Activated T-cell treated with anti-CD3 and anti-CD28 coated beads, Interleukin-2, amount 50 U/mL, for 72 hours (primary cell): Measurements from ENCODE around the gene ZNF587. TPM values are rescaled to one million over a fixed set of nuclear protein-coding genes. Genes with fewer than 3 reads are reported as not detected.
"Not testable (repeated sequence)": the region's sequence is repeated elsewhere in the genome, so short reads cannot be mapped to it uniquely, and the experiment has no call there.

Experiments used
- ATAC-seq, 2 donors: fragments of 150-1000 bp; cut with Tn5 transposase; replicated peaks in 1 of 2; 2 replicates each; pipeline ENCODE4 v1.10.0; 2021; ENCODE audit warnings: moderate library complexity in 2 of 2, mild to moderate bottlenecking in 1 of 2
- DNase-seq, 2 donors: peaks; one replicate each; pipeline ENCODE4 v3.0.0; 2021 to 2022; ENCODE audit warnings: mixed read lengths in 1 of 2
- H3K27ac Mint-ChIP-seq: one replicate; pipeline ENCODE4 v1.8.0; 2022; ENCODE audit warnings: mild to moderate bottlenecking, moderate library complexity, mixed read lengths
- H3K27me3 Mint-ChIP-seq: one replicate; pipeline ENCODE4 v1.8.0; 2022; ENCODE audit warnings: low read depth, mixed read lengths
- H3K36me3 Mint-ChIP-seq, 2 donors: one replicate each; pipeline ENCODE4 v1.8.0; 2022; ENCODE audit warnings: mixed read lengths in 2 of 2, mild to moderate bottlenecking in 1 of 2; ENCODE audit not compliant: insufficient read depth in 2 of 2
- H3K4me1 Mint-ChIP-seq: one replicate; pipeline ENCODE4 v1.8.0; 2022; ENCODE audit warnings: low read depth, mixed read lengths
- H3K4me3 Mint-ChIP-seq, 2 donors: one replicate each; pipeline ENCODE4 v1.8.0; 2022; ENCODE audit warnings: mild to moderate bottlenecking in 2 of 2, mixed read lengths in 2 of 2, moderate library complexity in 2 of 2
- H3K9me3 Mint-ChIP-seq, 2 donors: one replicate each; pipeline ENCODE4 v1.8.0; 2022; ENCODE audit warnings: mixed read lengths in 2 of 2
- total RNA-seq, 2 donors: library from RNA; stranded (reverse); gene quantifications; one replicate each; pipeline ENCODE4 v1.2.3, GENCODE V29; 2022

ZNF587 gene
- total RNA-seq, 2 donors from 2014 or later, result 31.5 to 32.5 TPM

GRCh38 chr19:57815247-57816075 lies 34.2 kb upstream of the ZNF587 start:
- Mint-ChIP-seq H3K4me1 (peaks cover 65% of the 10 kb centered on the region), H3K27ac (peak overlapping the region; percentile 96), H3K27me3 (no peaks in the 10 kb centered on the region), H3K36me3 (peaks cover 14 to 15% of the 10 kb centered on the region in 2 donors), H3K4me3 (peak overlapping the region; percentile 95 to 96), H3K9me3 (no peaks in the 10 kb centered on the region)
- DNase-seq, result no peak
- ATAC-seq, result no peak

DNA sequence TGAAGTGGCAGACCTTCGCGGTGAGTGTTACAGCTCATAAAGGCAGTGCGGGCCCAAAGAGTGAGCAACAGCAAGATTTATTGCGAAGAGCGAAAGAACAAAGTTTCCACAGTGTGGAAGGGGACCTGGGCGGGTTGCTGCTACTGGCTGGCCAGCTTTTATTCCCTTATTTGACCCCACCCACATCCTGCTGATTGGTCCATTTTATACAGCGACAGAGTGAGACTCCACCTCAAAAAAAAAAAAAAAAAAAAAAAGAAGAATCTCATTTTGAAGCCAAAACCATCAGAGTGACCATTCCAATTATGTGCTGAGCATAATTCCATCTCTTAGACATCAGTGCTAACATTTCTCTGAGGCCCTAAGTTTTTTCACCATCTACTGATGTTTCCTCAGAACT lies 33.0 kb upstream of the ZNF587 start:
- ATAC-seq (no peak), DNase-seq (peak in 1 of 2 donors; percentile 29)
- Mint-ChIP-seq H3K9me3 (no peaks in the 10 kb centered on the region), H3K36me3 (peaks cover 14 to 17% of the 10 kb centered on the region in 2 donors), H3K27ac (no peak overlapping the region), H3K4me3 (no peak overlapping the region), H3K4me1 (peaks cover 76% of the 10 kb centered on the region), H3K27me3 (no peaks in the 10 kb centered on the region)

DNA sequence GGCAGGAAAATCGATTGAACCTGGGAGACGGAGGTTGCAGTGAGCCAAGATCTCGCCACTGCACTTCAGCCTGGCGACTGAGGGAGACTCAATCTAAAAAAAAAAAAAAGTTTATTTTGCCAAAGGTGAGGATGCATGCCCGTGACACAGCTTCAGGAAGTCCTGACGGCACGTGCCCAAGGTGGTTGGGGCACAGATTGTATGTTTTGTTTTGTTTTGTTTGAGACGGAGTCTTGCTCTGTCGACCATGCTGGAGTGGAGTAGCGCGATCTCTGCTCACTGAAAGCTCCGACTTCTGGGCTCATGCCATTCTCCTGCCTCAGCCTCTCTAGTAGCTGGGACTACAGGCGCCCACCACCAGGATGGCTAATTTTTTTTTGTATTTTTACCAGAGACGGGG lies 31.7 kb upstream of the ZNF587 start:
- Mint-ChIP-seq H3K4me1 (peaks cover 76% of the 10 kb centered on the region), H3K4me3 (peak overlapping the region; percentile 67 to 97), H3K27ac (no peak overlapping the region), H3K36me3 (peaks cover 17 to 19% of the 10 kb centered on the region in 2 donors), H3K27me3 (no peaks in the 10 kb centered on the region), H3K9me3 (no peaks in the 10 kb centered on the region)
- DNase-seq (no peak), ATAC-seq (no peak)

DNA sequence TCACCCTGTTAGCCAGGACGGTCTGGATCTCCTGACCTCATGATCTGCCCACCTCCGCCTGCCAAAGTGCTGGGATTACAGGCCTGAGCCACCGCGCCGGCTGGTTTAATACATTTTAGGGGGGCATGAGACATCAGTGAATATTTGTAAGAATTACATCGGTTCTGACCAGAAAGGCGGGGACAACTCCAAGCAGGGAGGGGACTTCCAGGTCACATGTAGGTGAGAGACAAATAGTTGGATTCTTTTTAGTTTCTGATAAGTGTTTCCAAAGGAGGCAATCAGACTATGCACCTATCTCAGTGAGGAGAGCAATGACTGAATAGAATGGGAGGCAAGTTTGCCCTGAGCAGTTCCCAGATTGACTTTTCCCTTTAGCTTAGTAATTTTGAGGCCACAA lies 31.3 kb upstream of the ZNF587 start:
- H3K4me3 Mint-ChIP-seq, result peak overlapping the region; percentile 67 to 97
- H3K27me3 Mint-ChIP-seq, result no peaks in the 10 kb centered on the region
- DNase-seq, result no peak
- ATAC-seq, result no peak
- no peaks in the 10 kb centered on the region for H3K9me3 Mint-ChIP-seq
- peaks cover 76% of the 10 kb centered on the region for H3K4me1 Mint-ChIP-seq
- no peak overlapping the region for H3K27ac Mint-ChIP-seq
- H3K36me3 Mint-ChIP-seq, result peaks cover 17 to 21% of the 10 kb centered on the region in 2 donors

- H3K27me3 Mint-ChIP-seq, result no peaks in the 10 kb centered on the region
- H3K27ac Mint-ChIP-seq, result peak overlapping the region; percentile 96
- H3K4me1 Mint-ChIP-seq, result peaks cover 77% of the 10 kb centered on the region
- ATAC-seq (peak; percentile 91 to 92), DNase-seq (peak; percentile 82 to 88)
- H3K9me3 Mint-ChIP-seq, result no peaks in the 10 kb centered on the region
- peaks cover 15 to 21% of the 10 kb centered on the region in 2 donors for H3K36me3 Mint-ChIP-seq
- H3K4me3 Mint-ChIP-seq, result peak overlapping the region; percentile 97
These were observed 30.0 kb upstream of the ZNF587 start for GRCh38 chr19:57819475-57820148.

- peaks cover 68% of the 10 kb centered on the region for H3K4me1 Mint-ChIP-seq
- no peak for DNase-seq
- ATAC-seq, result no peak
- no peaks in the 10 kb centered on the region for H3K9me3 Mint-ChIP-seq
- peaks cover 12 to 21% of the 10 kb centered on the region in 2 donors for H3K36me3 Mint-ChIP-seq
- H3K27me3 Mint-ChIP-seq, result no peaks in the 10 kb centered on the region
- H3K27ac Mint-ChIP-seq, result peak overlapping the region; percentile 96
- H3K4me3 Mint-ChIP-seq, result peak overlapping the region; percentile 97
These were observed 29.1 kb upstream of the ZNF587 start for GRCh38 chr19:57820599-57820998.

DNA sequence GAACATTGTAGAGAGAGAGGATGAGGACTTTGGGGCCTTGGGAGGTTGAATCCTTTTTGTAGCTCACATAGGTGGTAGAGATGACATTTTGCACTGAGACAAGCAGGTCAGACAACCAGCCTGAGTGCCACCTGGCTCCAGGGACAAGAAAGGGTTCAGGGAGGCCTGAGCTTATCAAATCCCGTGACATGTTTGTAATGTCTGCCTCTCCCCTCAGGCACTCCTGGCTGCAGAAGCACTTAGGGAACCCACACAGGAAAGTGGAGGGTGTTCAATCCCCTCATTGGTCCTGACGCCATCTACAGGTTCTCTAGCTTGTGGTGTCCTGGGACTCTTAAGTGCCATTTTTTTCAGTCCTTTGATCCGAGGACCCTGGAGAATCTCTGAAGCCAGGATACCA lies 28.6 kb upstream of the ZNF587 start:
- ATAC-seq, DNase-seq, H3K9me3 Mint-ChIP-seq, H3K27me3 Mint-ChIP-seq: not testable (repeated sequence)
- Mint-ChIP-seq H3K36me3 (peaks cover 12 to 21% of the 10 kb centered on the region in 2 donors), H3K27ac (peak overlapping the region; percentile 96), H3K4me1 (peaks cover 68% of the 10 kb centered on the region), H3K4me3 (peak overlapping the region; percentile 97)

- H3K27me3 Mint-ChIP-seq, result not testable (repeated sequence)
- Mint-ChIP-seq H3K36me3 (peaks cover 12 to 21% of the 10 kb centered on the region in 2 donors), H3K4me3 (peak overlapping the region; percentile 97)
These were observed 28.2 kb upstream of the ZNF587 start for GRCh38 chr19:57821501-57821900.

DNA sequence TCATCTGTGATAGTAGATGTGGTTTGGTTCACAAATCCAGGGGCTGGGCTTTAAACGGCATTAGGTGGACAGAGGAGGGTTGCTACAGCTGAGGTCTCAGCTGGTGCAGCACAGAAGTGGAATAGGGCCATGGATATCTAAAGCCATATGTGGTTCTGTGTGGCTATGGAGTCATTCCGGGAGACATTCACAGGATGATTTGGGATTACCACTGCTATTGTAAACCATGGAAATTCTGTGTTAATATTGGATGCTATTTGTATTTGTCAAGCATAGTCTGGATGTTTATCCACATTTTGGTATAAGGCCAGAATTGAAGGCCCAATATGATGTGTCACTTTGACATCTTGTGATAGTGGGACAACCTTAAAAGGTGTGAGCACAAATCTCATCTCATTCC lies 26.5 kb upstream of the ZNF587 start:
- peaks cover 63% of the 10 kb centered on the region for H3K4me1 Mint-ChIP-seq
- H3K9me3 Mint-ChIP-seq, DNase-seq, H3K27me3 Mint-ChIP-seq, ATAC-seq: not testable (repeated sequence)
- peak overlapping the region in 1 of 2 donors; percentile 8 for H3K4me3 Mint-ChIP-seq
- peak overlapping the region; percentile 84 for H3K27ac Mint-ChIP-seq
- peaks cover 12 to 24% of the 10 kb centered on the region in 2 donors for H3K36me3 Mint-ChIP-seq

More at GRCh38 chr19:57821501-57821900, 28.2 kb upstream of the ZNF587 start:
- DNase-seq, ATAC-seq, H3K9me3 Mint-ChIP-seq: not testable (repeated sequence)
- Mint-ChIP-seq H3K27ac (peak overlapping the region; percentile 96), H3K4me1 (peaks cover 66% of the 10 kb centered on the region)

- peak overlapping the region; percentile 84 for H3K27ac Mint-ChIP-seq
These were observed 26.1 kb upstream of the ZNF587 start for GRCh38 chr19:57823608-57824007.

DNA sequence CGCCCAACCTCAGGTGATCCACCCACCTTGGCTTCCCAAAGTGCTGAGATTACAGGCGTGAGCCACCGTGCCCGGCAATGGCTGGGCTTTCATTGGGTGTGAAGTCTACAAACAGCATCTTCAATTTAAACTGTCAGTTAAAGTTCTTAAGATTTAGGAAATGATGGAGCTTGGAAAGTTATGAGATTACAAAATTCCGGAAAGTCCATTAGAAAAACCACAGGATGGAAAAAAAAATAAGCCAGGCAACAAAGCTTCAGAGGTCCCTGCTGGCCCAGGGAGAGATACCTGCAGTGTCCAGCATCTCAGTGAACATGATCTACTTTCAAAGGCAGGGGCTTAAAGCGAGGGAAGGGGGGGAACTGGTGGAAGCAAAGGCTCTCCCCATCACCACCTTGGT lies 24.1 kb upstream of the ZNF587 start:
- DNase-seq (no peak), ATAC-seq (no peak)
- H3K27ac Mint-ChIP-seq, result no peak overlapping the region
- H3K9me3 Mint-ChIP-seq, result no peaks in the 10 kb centered on the region
- no peaks in the 10 kb centered on the region for H3K27me3 Mint-ChIP-seq
- no peak overlapping the region for H3K4me3 Mint-ChIP-seq
- peaks cover 10 to 26% of the 10 kb centered on the region in 2 donors for H3K36me3 Mint-ChIP-seq
- H3K4me1 Mint-ChIP-seq, result peaks cover 46% of the 10 kb centered on the region

More at GRCh38 chr19:57823608-57824007, 26.1 kb upstream of the ZNF587 start:
- H3K4me1 Mint-ChIP-seq, result peaks cover 58% of the 10 kb centered on the region
- not testable (repeated sequence) for ATAC-seq, DNase-seq, H3K27me3 Mint-ChIP-seq, H3K4me3 Mint-ChIP-seq, H3K9me3 Mint-ChIP-seq
- H3K36me3 Mint-ChIP-seq, result peaks cover 12 to 24% of the 10 kb centered on the region in 2 donors

DNA sequence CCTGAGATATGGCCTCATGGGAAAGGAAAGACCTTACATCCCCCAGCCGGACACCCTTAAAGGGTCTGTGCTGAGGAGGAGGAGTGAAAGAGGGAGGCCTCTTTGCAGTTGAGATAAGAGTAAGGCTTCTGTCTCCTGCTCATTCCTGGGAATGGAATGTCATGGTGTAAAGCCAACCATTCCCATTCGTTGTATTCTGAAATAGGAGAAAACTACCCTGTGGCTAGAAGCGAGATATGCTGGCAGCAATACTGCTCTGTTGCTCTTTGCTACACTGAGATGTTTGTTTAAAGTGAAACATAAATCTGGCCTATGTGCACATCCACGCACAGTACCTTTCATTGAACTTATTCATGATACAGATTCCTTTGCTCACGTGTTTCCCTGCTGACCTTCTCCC lies 20.3 kb upstream of the ZNF587 start:
- no peak for DNase-seq
- H3K27me3 Mint-ChIP-seq, result no peaks in the 10 kb centered on the region
- H3K36me3 Mint-ChIP-seq, result peaks cover 5 to 14% of the 10 kb centered on the region in 2 donors
- H3K4me3 Mint-ChIP-seq, result no peak overlapping the region
- H3K9me3 Mint-ChIP-seq, result no peaks in the 10 kb centered on the region
- ATAC-seq, result no peak
- peaks cover 9% of the 10 kb centered on the region for H3K4me1 Mint-ChIP-seq
- no peak overlapping the region for H3K27ac Mint-ChIP-seq

GRCh38 chr19:57830071-57830602 lies 19.5 kb upstream of the ZNF587 start, which contains the start of gene ZNF587B:
ZNF587B (plus strand) TSS chr19:57830299; CDS start chr19:57830529, 230 bp downstream.
- no peaks in the 10 kb centered on the region for H3K27me3 Mint-ChIP-seq
- peaks cover 5 to 14% of the 10 kb centered on the region in 2 donors for H3K36me3 Mint-ChIP-seq
- no peaks in the 10 kb centered on the region for H3K9me3 Mint-ChIP-seq
- peaks cover 6% of the 10 kb centered on the region for H3K4me1 Mint-ChIP-seq
- peak within 1 kb of the TSS; percentile 3 for H3K27ac Mint-ChIP-seq
- no peak within 1 kb of the TSS for H3K4me3 Mint-ChIP-seq
- DNase-seq (peak; percentile 21 to 37), ATAC-seq (no peak)
